CD4-positive, alpha-beta T cell (primary cell): ENCODE results near the gene BEST3. TPM values are rescaled to one million over a fixed set of nuclear protein-coding genes. Genes with fewer than 3 reads are reported as not detected.

Experiments used
- ATAC-seq: fragments of 200-7000 bp; cut with Tn5 transposase; one replicate; pipeline ENCODE4 v1.10.0; 2022; ENCODE audit warnings: mild to moderate bottlenecking; ENCODE audit not compliant: poor library complexity
- CTCF ChIA-PET: fragments of 350-600 bp; sonication (Branson Sonifier 250); formaldehyde crosslinking; loops from one replicate; lab custom pipeline; 2021; ENCODE audit warnings: antibody characterized with exemption, inconsistent platforms; lab: Charles Lee
- POLR2A ChIA-PET: fragments of 350-600 bp; sonication (Branson Sonifier 250); formaldehyde crosslinking; loops from one replicate; lab custom pipeline; 2021; ENCODE audit warnings: antibody characterized with exemption, inconsistent platforms; lab: Charles Lee
- DNase-seq, 14 experiments: peaks; one replicate each; pipeline ENCODE4 v3.0.0-alpha.2; 2013 to 2020; ENCODE audit warnings: mixed read lengths in 2 of 14
- H3K27ac ChIP-seq, 2 donors: one replicate each; pipeline versions ENCODE4 v1.5.1 to v1.7.0; 2013; ENCODE audit warnings: low read length in 2 of 2, low read depth in 1 of 2, mild to moderate bottlenecking in 1 of 2
- H3K27me3 ChIP-seq, 2 experiments: 1 replicate in 1 of 2; 2 replicates in 1 of 2; pipeline versions ENCODE4 v1.6.1 to v1.7.0; 2013; ENCODE audit warnings: low read length in 2 of 2, control low read depth in 1 of 2, mild to moderate bottlenecking in 1 of 2, moderate library complexity in 1 of 2; ENCODE audit not compliant: insufficient read depth in 2 of 2, control insufficient read depth in 1 of 2
- H3K36me3 ChIP-seq: one replicate; pipeline ENCODE4 v1.6.1; 2013; ENCODE audit warnings: low read length, control low read depth; ENCODE audit not compliant: insufficient read depth
- H3K4me1 ChIP-seq: one replicate; pipeline ENCODE4 v1.6.1; 2013; ENCODE audit warnings: low read length, control low read depth; ENCODE audit not compliant: insufficient read depth
- H3K4me3 ChIP-seq: one replicate; pipeline ENCODE4 v1.5.1; 2013; ENCODE audit warnings: mild to moderate bottlenecking, low read length, moderate library complexity
- H3K9me3 ChIP-seq, 2 experiments: 1 replicate in 1 of 2; 2 replicates in 1 of 2; pipeline versions ENCODE4 v1.6.1 to v1.7.0; 2013; ENCODE audit warnings: low read length in 2 of 2, mild to moderate bottlenecking in 2 of 2, control low read depth in 1 of 2, moderate library complexity in 1 of 2; ENCODE audit not compliant: control insufficient read depth in 1 of 2, insufficient read depth in 1 of 2
- H3K27ac Mint-ChIP-seq: one replicate; pipeline ENCODE4 v1.8.0; 2020; ENCODE audit warnings: mixed read lengths
- H3K27me3 Mint-ChIP-seq: one replicate; pipeline ENCODE4 v1.8.0; 2021; ENCODE audit warnings: mixed read lengths
- H3K36me3 Mint-ChIP-seq: one replicate; pipeline ENCODE4 v1.8.0; 2021; ENCODE audit warnings: low read depth, mixed read lengths
- H3K4me1 Mint-ChIP-seq: one replicate; pipeline ENCODE4 v1.8.0; 2021; ENCODE audit warnings: low read depth, mixed read lengths
- H3K4me3 Mint-ChIP-seq: one replicate; pipeline ENCODE4 v1.8.0; 2020; ENCODE audit warnings: mild to moderate bottlenecking, mixed read lengths
- H3K9me3 Mint-ChIP-seq: one replicate; pipeline ENCODE4 v1.8.0; 2020; ENCODE audit warnings: mixed read lengths
- CTCF ChIP-seq: fragments of 200-600 bp; IDR thresholded peaks from one replicate; pipeline ENCODE4 v1.8.0; 2022; ENCODE audit warnings: antibody characterized with exemption, mild to moderate bottlenecking
- intact Hi-C, 2 experiments: fragments of 100-400 bp; cut with DNase I in 1 of 2; cut with micrococcal nuclease in 1 of 2; formaldehyde crosslinking; loops; one replicate each; pipeline versions ENCODE4 v1.15.1 to v1.9.0; 2023 to 2025; cut with DNase I, micrococcal nuclease
- total RNA-seq, 174 experiments: library from RNA in 2 of 174; stranded (reverse) in 2 of 174; gene quantifications; one replicate each; pipeline ENCODE4 v1.2.3 and lab custom pipeline; 2021 to 2026

BEST3 gene
- total RNA-seq, 2 experiments from 2014 or later = not detected

DNA sequence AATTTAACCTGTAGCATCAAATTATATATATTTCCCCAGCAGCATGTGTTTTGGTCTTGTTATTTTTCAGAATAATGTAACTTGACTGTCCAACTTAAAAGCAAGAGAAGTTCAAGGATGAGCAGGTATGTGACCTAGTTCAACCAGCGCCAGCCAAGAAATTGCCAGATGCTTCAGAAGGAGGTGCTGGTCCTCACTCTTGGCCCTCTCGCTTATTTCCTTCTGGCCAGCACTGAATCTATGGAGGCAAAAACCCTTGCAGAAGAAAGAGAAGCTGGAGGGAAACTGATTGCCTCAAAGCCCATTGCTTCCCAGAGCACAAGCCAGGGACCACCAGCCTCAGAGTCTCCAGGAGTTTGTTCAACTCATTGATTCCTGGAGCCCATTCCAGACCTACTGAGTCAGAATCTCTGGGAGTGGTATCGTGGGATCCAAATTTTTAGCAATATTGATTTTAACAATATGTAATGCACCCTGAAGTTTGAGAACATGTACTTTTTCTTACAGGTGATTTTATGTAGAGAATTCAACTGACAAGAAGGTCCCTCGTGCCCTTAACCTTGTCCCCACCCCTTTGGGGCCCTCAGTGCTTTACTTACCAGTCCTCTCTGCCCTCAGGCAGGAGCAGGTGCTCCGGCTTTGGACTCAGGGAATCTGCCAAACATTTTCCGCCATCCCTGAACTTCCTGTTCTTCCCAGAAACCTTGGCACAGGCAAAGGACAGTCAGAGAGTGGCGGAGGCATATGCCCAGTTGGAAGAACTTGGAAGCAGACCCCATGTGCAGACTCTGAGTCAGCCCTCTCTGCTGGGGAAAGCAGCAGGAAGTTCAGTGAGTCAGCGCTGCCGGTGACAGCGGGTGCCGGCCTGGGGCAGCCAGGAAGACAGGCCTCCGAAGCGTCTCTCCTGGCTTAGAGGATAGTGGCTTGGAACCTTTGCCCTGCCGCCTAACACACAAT lies 10.4 kb downstream of the BEST3 start:
- POLR2A ChIA-PET = no interaction called here
- no peaks in the 10 kb centered on the region for H3K9me3 Mint-ChIP-seq
- intact Hi-C loops = no loop called here
- peaks cover 10% of the 10 kb centered on the region for H3K27me3 Mint-ChIP-seq
- no peaks in the 10 kb centered on the region for H3K36me3 ChIP-seq
- H3K27ac Mint-ChIP-seq = no peak overlapping the region
- CTCF ChIA-PET = no interaction called here
- H3K4me3 Mint-ChIP-seq = no peak overlapping the region
- H3K4me1 Mint-ChIP-seq = no peaks in the 10 kb centered on the region
- ATAC-seq (no peak), DNase-seq (peak in 10 of 14 experiments; percentile 1 to 46 (median 7))
- no peak for TF ChIP-seq CTCF
- no peaks in the 10 kb centered on the region for H3K27me3 ChIP-seq
- H3K36me3 Mint-ChIP-seq = no peaks in the 10 kb centered on the region
- H3K4me3 ChIP-seq = no peak overlapping the region
- H3K9me3 ChIP-seq = no peaks in the 10 kb centered on the region
- H3K27ac ChIP-seq = no peak overlapping the region
- H3K4me1 ChIP-seq = no peaks in the 10 kb centered on the region

DNA sequence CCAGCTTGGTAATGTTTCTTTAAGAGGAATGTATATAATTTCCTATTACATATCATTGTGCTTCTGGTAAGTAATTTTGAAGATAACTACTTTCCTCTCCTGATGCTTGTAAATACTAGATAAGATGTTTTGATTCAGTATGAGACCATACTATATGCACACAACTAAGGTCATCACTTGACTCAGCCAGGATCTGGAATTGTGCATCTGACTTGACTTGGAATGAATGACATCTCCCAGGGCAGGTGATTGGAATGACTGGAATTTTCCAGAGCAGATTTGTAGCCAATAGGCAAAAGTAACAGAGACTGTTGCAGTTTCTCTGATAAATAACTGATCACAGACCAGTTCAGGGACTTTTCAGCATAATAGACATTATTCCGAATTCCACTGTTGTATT lies 11.1 kb downstream of the BEST3 start:
- Mint-ChIP-seq H3K27me3 (peaks cover 10% of the 10 kb centered on the region), H3K27ac (no peak overlapping the region), H3K36me3 (no peaks in the 10 kb centered on the region), H3K4me1 (no peaks in the 10 kb centered on the region), H3K9me3 (no peaks in the 10 kb centered on the region), H3K4me3 (no peak overlapping the region)
- Histone ChIP-seq H3K4me1 (no peaks in the 10 kb centered on the region), H3K27ac (no peak overlapping the region), H3K4me3 (no peak overlapping the region), H3K36me3 (no peaks in the 10 kb centered on the region), H3K27me3 (no peaks in the 10 kb centered on the region), H3K9me3 (no peaks in the 10 kb centered on the region)
- ATAC-seq = no peak
- ChIA-PET CTCF (interaction anchor here (1.1 kb wide), 1 partner anchor 31 kb away, joined by 3 read pairs; no protein-coding TSS in a partner anchor), POLR2A (no interaction called here)
- intact Hi-C loops = no loop called here
- DNase-seq = no peak
- TF ChIP-seq CTCF = no peak

DNA sequence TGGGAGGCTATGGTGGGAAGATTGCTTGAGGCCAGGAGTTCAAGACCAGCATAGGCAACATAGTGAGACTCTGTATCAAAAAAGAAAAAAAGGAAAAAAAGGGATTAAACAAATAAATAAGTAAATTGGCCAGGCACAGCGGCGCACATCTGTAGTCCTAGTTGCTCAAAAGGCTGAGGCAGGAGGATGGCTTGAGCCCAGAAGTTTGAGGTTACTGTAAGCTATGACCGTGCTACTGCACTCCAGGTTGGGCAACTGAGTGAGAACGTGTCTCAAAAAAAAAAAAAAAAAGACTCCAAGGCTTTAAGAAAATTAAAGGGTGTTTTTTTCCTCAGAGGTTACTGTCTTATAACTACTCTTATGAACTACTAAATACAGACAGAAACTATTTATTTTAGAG lies 11.7 kb downstream of the BEST3 start:
- no peaks in the 10 kb centered on the region for H3K9me3 ChIP-seq
- no peak for TF ChIP-seq CTCF
- no peaks in the 10 kb centered on the region for H3K4me1 ChIP-seq
- H3K36me3 ChIP-seq = no peaks in the 10 kb centered on the region
- ChIA-PET POLR2A (no interaction called here), CTCF (interaction anchor here (1.1 kb wide), 1 partner anchor 32 kb away, joined by 3 read pairs; no protein-coding TSS in a partner anchor)
- no peak overlapping the region for H3K27ac Mint-ChIP-seq
- H3K9me3 Mint-ChIP-seq = no peaks in the 10 kb centered on the region
- H3K36me3 Mint-ChIP-seq = no peaks in the 10 kb centered on the region
- no peak overlapping the region for H3K27ac ChIP-seq
- no peak for ATAC-seq
- no peaks in the 10 kb centered on the region for H3K4me1 Mint-ChIP-seq
- DNase-seq = no peak
- intact Hi-C loops = no loop called here
- no peaks in the 10 kb centered on the region for H3K27me3 ChIP-seq
- H3K4me3 ChIP-seq = no peak overlapping the region
- H3K4me3 Mint-ChIP-seq = no peak overlapping the region
- H3K27me3 Mint-ChIP-seq = peaks cover 10% of the 10 kb centered on the region
